Thyroid gland (tissue), 4 donors: Measurements from ENCODE around the gene CAMK1D.

Source experiments
- CTCF ChIP-seq, 6 experiments: fragments of 200-600 bp in 3 of 6; fragments of 450-650 bp in 3 of 6; sonication (generic) in 3 of 6; IDR thresholded peaks; one replicate each; pipeline ENCODE4 v1.5.1; 2016 to 2019; ENCODE audit warnings: antibody characterized with exemption in 6 of 6, mild to moderate bottlenecking in 2 of 6, inconsistent platforms in 1 of 6, moderate library complexity in 1 of 6
- POLR2A ChIP-seq, 2 donors: fragments of 450-650 bp; IDR thresholded peaks; one replicate each; pipeline ENCODE4 v1.6.1; 2017; ENCODE audit warnings: antibody characterized with exemption in 2 of 2, mild to moderate bottlenecking in 2 of 2, moderate library complexity in 1 of 2

- TF ChIP-seq CTCF (IDR thresholded peaks at IDR 0.05), result no peak
- no peak for TF ChIP-seq POLR2A (IDR thresholded peaks at IDR 0.05)
Measured at GRCh38 chr10:12322583-12323131, 26.7 kb upstream of the CAMK1D start.
